Sigmoid colon (tissue), 4 donors: ENCODE data around the gene KCNIP3.

Experiments used
- EP300 ChIP-seq, 4 donors: sonication (generic); formaldehyde crosslinking; IDR thresholded peaks; one replicate each; pipeline ENCODE4 v1.6.1; 2017; ENCODE audit warnings: antibody characterized with exemption in 4 of 4
- POLR2A ChIP-seq, 2 donors: fragments of 450-650 bp; IDR thresholded peaks; one replicate each; pipeline ENCODE4 v1.6.1; 2016; ENCODE audit warnings: antibody characterized with exemption in 2 of 2, mild to moderate bottlenecking in 2 of 2, moderate library complexity in 2 of 2
- POLR2AphosphoS5 ChIP-seq, 4 donors: sonication (generic); formaldehyde crosslinking; IDR thresholded peaks; one replicate each; pipeline ENCODE4 v1.6.1; 2017; ENCODE audit warnings: antibody characterized with exemption in 4 of 4
- TF ChIP-seq, protein P1 (sequence below), 4 experiments: fragments of 450-650 bp in 3 of 4; fragments of 200-600 bp in 1 of 4; IDR thresholded peaks; one replicate each; pipeline ENCODE4 v1.5.1; 2016 to 2019; ENCODE audit warnings: antibody characterized with exemption in 4 of 4, mild to moderate bottlenecking in 3 of 4, moderate library complexity in 2 of 4

DNA sequence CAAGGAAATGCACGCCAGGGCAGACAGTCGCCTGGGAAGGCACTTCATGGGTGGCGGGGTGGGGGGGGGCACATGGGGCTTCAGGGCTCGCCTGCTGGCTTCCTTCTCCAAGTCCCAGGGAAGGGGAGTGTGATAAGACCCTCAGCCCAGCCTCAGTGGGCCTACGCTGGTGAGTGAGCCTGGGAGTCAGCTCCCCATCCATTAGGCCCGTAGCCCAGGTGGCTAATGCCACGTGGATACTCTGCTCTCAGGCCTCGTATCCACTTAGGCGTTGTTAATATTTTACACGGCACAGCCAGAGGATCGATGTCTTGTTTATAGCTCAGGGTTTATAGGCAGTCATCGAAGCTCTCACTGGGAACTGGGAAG is 47.1 kb downstream of the KCNIP3 start:
- TF ChIP-seq, protein P1, sequence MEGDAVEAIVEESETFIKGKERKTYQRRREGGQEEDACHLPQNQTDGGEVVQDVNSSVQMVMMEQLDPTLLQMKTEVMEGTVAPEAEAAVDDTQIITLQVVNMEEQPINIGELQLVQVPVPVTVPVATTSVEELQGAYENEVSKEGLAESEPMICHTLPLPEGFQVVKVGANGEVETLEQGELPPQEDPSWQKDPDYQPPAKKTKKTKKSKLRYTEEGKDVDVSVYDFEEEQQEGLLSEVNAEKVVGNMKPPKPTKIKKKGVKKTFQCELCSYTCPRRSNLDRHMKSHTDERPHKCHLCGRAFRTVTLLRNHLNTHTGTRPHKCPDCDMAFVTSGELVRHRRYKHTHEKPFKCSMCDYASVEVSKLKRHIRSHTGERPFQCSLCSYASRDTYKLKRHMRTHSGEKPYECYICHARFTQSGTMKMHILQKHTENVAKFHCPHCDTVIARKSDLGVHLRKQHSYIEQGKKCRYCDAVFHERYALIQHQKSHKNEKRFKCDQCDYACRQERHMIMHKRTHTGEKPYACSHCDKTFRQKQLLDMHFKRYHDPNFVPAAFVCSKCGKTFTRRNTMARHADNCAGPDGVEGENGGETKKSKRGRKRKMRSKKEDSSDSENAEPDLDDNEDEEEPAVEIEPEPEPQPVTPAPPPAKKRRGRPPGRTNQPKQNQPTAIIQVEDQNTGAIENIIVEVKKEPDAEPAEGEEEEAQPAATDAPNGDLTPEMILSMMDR (IDR thresholded peaks at IDR 0.05): no peak
- no peak for TF ChIP-seq EP300 (IDR thresholded peaks at IDR 0.05)
- no peak for TF ChIP-seq POLR2A (IDR thresholded peaks at IDR 0.05)
- TF ChIP-seq POLR2AphosphoS5 (IDR thresholded peaks at IDR 0.05): no peak
